ENCODE data around the gene KPNA1.

KPNA1 gene

GRCh38 chr3:122374034-122374433 is 140.7 kb downstream of the KPNA1 start:
- no peak for DNase-seq
